GM06990 (cell line): ENCODE results near the gene MYO5B.

Experiments
- DNase-seq: peaks from one replicate; pipeline ENCODE4 v3.0.0-alpha.2; 2011; ENCODE audit not compliant: insufficient read length; ENCODE audit errors: extremely low read depth
- H3K27me3 ChIP-seq: replicated peaks from 2 replicates; pipeline ENCODE4 v1.6.0; 2011; ENCODE audit warnings: low read length; ENCODE audit not compliant: control insufficient read depth, insufficient read depth
- H3K36me3 ChIP-seq: 2 replicates; pipeline ENCODE4 v1.5.1; 2011; ENCODE audit warnings: low read length; ENCODE audit not compliant: control insufficient read depth, insufficient read depth
- H3K4me3 ChIP-seq: replicated peaks from 2 replicates; pipeline ENCODE4 v1.5.1; 2011; ENCODE audit warnings: low read depth, mild to moderate bottlenecking, control low read depth, low read length
- TF ChIP-seq, protein P1 (sequence below): IDR thresholded peaks from 2 replicates; pipeline ENCODE4 v1.5.1; 2011; ENCODE audit warnings: low read length, control low read depth, mild to moderate bottlenecking, inconsistent platforms; ENCODE audit not compliant: insufficient read depth, poor library complexity, severe bottlenecking

The MYO5B gene

DNA sequence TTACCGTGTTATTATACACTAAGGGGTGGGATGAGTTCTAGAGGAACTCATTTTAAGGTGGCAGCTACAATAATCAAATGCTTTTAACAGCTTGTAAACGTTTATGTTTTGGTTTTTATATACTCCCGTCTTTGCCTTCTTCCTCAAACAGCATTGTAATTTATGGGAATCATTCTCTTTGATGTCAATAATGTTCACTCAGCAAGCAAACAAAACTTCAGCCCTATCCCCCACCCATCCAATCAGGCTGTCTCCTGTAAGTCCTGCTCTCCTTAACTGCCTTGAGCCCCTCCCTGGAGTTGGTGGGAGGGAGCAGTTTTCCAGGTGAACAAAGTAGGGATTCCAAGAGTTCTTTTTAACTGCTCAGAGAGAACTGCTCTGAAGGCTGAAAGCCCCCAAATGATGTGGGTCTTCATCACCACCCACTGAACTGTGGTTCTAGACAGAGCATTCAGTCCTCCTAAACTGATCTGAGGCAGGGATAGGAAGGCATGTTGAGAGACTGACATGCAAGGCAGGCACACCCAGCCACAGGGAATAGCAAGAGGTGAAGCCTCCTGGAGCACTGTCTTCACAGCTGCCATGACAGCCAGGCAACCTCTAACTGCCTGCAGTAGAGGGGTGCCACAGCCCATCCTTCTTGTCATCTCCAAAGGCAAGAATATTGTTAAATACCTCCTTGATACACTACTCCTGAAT lies 17.5 kb downstream of the MYO5B start:
- no peak for DNase-seq
- TF ChIP-seq, protein P1, sequence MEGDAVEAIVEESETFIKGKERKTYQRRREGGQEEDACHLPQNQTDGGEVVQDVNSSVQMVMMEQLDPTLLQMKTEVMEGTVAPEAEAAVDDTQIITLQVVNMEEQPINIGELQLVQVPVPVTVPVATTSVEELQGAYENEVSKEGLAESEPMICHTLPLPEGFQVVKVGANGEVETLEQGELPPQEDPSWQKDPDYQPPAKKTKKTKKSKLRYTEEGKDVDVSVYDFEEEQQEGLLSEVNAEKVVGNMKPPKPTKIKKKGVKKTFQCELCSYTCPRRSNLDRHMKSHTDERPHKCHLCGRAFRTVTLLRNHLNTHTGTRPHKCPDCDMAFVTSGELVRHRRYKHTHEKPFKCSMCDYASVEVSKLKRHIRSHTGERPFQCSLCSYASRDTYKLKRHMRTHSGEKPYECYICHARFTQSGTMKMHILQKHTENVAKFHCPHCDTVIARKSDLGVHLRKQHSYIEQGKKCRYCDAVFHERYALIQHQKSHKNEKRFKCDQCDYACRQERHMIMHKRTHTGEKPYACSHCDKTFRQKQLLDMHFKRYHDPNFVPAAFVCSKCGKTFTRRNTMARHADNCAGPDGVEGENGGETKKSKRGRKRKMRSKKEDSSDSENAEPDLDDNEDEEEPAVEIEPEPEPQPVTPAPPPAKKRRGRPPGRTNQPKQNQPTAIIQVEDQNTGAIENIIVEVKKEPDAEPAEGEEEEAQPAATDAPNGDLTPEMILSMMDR = no peak
- peaks cover 1% of the 10 kb centered on the region; the same call in 1 of the 2 replicates for H3K27me3 ChIP-seq
- H3K4me3 ChIP-seq = no peak overlapping the region
- no peaks in the 10 kb centered on the region for H3K36me3 ChIP-seq

DNA sequence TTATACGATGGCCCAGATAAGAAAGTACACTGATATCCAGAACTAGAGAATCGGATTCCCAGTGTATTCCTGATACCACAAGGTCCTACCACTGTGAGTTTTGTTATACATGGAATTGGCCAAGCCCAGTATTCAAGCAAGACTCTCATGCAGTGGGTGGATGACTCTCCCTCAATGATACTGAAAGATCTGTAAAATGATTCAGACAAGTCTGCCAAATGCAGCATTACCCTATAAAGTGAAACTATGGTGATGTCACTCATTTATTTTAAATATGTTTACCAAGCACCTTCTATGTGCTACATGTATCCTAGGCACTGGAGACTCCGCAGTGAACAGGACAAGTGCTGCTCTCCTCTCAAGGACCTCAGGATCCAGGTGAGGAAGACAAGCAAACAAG lies 22.6 kb downstream of the MYO5B start:
- TF ChIP-seq, protein P1 = no peak
- H3K4me3 ChIP-seq = no peak overlapping the region
- no peak for DNase-seq

DNA sequence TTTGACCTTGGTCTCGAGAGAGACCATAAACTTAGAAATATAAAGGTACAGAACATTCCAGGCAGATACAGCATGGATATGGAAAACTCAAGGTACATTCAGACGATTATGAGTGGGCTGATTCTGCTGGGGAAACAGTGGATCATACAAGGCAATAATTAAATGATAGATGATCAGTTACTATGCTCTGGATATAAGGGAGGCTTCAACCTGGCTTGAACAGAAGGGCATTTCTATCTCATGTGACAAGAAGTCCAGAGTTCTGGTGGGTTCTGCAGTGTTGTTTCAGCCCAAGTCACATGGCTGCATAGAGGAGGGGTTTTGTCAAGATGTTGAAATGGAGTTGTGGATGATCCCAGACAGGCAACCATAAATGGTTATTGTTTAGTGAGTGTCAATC lies 23.5 kb downstream of the MYO5B start:
- TF ChIP-seq, protein P1 = no peak
- no peaks in the 10 kb centered on the region; the same call in 1 of the 2 replicates for H3K27me3 ChIP-seq

More for the DNA sequence above, 22.6 kb downstream of the MYO5B start:
- H3K36me3 ChIP-seq = no peaks in the 10 kb centered on the region
- H3K27me3 ChIP-seq = no peaks in the 10 kb centered on the region; the same call in 1 of the 2 replicates

DNA sequence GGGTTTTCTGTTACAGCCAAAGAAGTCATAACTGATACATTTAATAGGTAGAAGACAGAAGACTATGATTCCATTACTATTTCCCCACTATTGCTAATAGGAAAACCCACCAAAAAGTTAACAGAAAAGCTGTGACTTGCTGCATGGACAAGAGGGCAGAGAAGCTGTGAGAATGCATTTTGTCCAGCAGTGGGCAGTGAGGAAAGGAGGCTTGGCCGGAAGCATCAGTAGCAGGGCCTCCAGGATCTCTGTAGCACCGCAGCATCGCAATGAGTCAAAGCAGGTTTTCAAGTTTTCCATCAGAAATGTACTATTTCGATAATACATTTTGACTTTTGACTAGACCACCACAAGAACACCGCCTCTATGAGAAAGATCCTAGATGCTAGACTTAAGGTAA lies 24.9 kb downstream of the MYO5B start:
- H3K27me3 ChIP-seq = no peaks in the 10 kb centered on the region; the same call in 1 of the 2 replicates
- DNase-seq = no peak
- no peaks in the 10 kb centered on the region for H3K36me3 ChIP-seq
- H3K4me3 ChIP-seq = no peak overlapping the region
- TF ChIP-seq, protein P1 = no peak

More for the DNA sequence above, 23.5 kb downstream of the MYO5B start:
- H3K36me3 ChIP-seq = no peaks in the 10 kb centered on the region
- DNase-seq = no peak
- no peak overlapping the region for H3K4me3 ChIP-seq

DNA sequence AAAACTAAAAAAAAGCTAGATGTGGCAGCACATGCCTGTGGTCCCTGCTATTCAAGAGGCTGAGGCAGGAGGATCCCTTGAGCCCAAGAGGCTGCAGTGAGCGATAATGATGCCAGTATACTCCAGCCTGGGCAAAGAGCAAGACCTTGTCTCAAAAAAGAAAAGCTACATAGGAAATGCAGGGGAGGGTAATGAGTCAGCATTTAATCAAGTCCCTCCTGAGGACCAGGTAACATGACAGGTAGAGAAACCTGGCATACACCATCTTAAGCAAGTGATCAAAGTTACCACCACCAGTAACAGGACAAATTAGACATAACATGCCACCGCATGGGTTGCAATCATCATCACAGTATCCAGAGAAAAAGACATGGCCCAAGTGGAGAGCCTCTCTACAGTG lies 25.8 kb downstream of the MYO5B start:
- TF ChIP-seq, protein P1 = no peak
- no peak for DNase-seq
- no peaks in the 10 kb centered on the region for H3K36me3 ChIP-seq
- H3K27me3 ChIP-seq = no peaks in the 10 kb centered on the region; the same call in 1 of the 2 replicates
- no peak overlapping the region for H3K4me3 ChIP-seq
